Measurements from ENCODE around the gene KCNH1.

KCNH1 gene

GRCh38 chr1:210747890-210748289 is 386.1 kb downstream of the KCNH1 start:
- no peak for DNase-seq

GRCh38 chr1:210747112-210747511 is 386.8 kb downstream of the KCNH1 start:
- no peak for DNase-seq

GRCh38 chr1:210746024-210746731 is 387.8 kb downstream of the KCNH1 start:
- DNase-seq: no peak

- DNase-seq: no peak
These were observed 390.9 kb downstream of the KCNH1 start for GRCh38 chr1:210743038-210743437.

GRCh38 chr1:210741564-210741963 is 392.4 kb downstream of the KCNH1 start:
- DNase-seq: no peak

- DNase-seq: no peak
These were observed 394.3 kb downstream of the KCNH1 start for GRCh38 chr1:210739627-210740026.

- DNase-seq: no peak
These were observed 395.7 kb downstream of the KCNH1 start for GRCh38 chr1:210738256-210738655.

GRCh38 chr1:210736713-210737112 is 397.2 kb downstream of the KCNH1 start:
- no peak for DNase-seq

GRCh38 chr1:210731597-210731996 is 402.4 kb downstream of the KCNH1 start:
- DNase-seq: no peak

- DNase-seq: no peak
These were observed 402.8 kb downstream of the KCNH1 start for GRCh38 chr1:210731193-210731592.

GRCh38 chr1:210730023-210730422 is 403.9 kb downstream of the KCNH1 start:
- DNase-seq: no peak

- DNase-seq: no peak
These were observed 405.4 kb downstream of the KCNH1 start for GRCh38 chr1:210728437-210729149.

- DNase-seq: no peak
These were observed 406.2 kb downstream of the KCNH1 start for GRCh38 chr1:210727709-210728108.

GRCh38 chr1:210726621-210727020 is 407.3 kb downstream of the KCNH1 start:
- no peak for DNase-seq

GRCh38 chr1:210724768-210725167 is 409.2 kb downstream of the KCNH1 start:
- no peak for DNase-seq

GRCh38 chr1:210723646-210724045 is 410.3 kb downstream of the KCNH1 start:
- no peak for DNase-seq

GRCh38 chr1:210722410-210723081 is 411.4 kb downstream of the KCNH1 start:
- no peak for DNase-seq

- no peak for DNase-seq
These were observed 418.9 kb downstream of the KCNH1 start for GRCh38 chr1:210715072-210715471.

- no peak for DNase-seq
These were observed 421.9 kb downstream of the KCNH1 start for GRCh38 chr1:210711825-210712612.

GRCh38 chr1:210709701-210710100 is 424.2 kb downstream of the KCNH1 start:
- DNase-seq: no peak

- DNase-seq: no peak
These were observed 426.4 kb downstream of the KCNH1 start for GRCh38 chr1:210707300-210708240.

GRCh38 chr1:210706246-210706645 is 427.7 kb downstream of the KCNH1 start:
- DNase-seq: no peak
